ENCODE data around the gene EIF4H.

DNA sequence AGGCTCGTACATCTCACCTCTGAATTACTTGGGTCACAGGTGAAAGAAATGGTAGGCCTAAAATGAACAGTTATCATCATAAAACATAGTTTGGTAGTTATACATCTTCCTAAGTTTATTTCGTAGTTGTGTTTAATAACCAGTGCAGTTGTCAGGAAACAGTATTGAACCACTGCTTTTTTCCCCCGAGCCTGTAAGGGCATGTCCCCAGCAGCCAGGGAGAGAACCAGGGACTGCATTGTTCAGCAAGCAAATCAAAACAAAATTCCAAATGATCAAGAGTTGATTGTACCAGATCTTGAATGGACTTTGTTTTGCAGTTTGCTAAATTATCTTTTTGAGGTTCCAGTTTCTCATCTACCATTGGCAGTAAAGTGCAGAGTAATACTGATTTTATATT, 2.4 kb downstream of the EIF4H start:
- TF ChIP-seq, protein P1, sequence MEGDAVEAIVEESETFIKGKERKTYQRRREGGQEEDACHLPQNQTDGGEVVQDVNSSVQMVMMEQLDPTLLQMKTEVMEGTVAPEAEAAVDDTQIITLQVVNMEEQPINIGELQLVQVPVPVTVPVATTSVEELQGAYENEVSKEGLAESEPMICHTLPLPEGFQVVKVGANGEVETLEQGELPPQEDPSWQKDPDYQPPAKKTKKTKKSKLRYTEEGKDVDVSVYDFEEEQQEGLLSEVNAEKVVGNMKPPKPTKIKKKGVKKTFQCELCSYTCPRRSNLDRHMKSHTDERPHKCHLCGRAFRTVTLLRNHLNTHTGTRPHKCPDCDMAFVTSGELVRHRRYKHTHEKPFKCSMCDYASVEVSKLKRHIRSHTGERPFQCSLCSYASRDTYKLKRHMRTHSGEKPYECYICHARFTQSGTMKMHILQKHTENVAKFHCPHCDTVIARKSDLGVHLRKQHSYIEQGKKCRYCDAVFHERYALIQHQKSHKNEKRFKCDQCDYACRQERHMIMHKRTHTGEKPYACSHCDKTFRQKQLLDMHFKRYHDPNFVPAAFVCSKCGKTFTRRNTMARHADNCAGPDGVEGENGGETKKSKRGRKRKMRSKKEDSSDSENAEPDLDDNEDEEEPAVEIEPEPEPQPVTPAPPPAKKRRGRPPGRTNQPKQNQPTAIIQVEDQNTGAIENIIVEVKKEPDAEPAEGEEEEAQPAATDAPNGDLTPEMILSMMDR (conservative IDR thresholded peaks at IDR 0.05; ENCODE audit: low read depth, low read length), result no peak
- TF ChIP-seq EZH2 (IDR thresholded peaks at IDR 0.05; ENCODE audit: low read length, unreplicated experiment), result no peak

Data from PC-3 (cell line).